Fibroblast of skin of abdomen (primary cell): ENCODE data around the gene YY1.

Experiments used
- DNase-seq: peaks from one replicate; pipeline ENCODE4 v3.0.0-alpha.2; 2013

Gene YY1

DNA sequence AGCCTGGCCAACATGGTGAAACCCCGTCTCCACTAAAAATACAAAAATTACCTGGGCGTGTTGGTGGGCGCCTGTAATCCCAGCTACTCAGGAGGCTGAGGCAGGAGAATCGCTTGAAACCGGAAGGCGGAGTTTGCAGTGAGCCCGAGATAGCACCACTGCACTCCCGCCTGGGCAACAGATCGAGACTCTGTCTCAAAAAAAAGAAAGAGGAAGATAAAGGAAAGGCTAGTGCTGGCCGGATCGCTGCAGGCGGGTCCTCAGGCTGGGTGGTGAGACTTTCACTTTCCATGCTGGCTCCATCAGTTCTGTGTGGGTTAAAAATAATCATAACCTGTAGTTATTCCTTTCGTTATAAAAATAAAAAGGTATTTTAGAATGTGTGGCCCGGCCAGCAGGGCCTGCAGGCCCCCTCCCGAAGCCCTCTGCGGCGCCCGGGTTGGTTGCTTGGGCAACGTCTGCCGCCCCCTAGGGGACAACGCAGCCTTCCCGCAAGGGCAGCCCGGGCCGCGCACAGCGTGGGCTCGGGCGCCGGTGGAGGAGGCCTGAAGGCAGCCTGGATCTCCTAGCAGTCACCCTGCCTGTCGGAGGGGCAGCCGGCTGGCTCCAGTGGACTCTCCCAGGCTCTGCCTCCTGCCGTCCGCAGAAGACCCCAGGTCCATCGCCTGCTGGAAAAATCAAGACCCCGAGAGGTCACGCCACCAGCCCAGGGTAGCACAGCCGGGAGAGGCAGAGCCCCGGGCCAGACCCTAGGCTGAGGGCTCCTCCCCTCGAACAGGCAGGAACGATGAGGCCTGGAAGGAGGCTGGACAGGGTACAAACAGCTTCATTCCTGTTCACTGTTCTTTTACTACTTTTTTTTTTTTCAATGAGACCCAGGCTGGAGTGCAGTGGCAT lies 79.2 kb downstream of the YY1 start:
- peak; percentile 58 for DNase-seq

DNA sequence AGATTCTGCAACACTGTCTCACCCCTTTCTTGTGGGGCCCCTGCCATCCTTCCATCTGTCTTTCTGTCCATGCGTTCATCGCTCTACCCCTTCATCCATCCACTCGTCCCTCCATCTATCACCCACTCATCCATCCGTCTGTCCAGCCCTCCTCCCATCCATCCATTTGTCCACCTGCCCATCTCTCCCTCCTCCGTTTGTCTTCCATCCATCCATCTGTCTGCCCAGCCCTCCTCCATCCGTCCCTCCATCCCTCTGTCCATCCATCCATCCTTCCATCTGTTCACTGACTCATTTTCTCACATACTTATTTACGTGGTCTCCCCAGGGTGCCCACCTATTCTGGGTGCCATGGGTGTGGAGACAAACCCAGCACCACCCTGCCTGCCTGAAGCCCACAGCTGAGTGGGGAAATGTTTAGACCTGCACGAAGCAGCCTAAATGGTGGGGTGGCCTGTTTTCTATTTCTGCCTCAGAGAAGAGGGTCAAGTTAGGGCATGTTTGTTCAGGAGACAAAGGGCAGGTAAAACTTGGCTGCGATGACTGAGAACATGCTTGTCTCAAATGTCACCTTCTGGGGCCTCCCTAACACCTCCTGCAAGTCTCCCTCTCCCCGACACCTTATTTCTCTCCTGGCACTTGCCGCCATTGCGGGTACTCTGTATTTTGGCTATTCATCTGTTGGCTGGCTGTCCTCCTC lies 81.4 kb downstream of the YY1 start:
- no peak for DNase-seq

DNA sequence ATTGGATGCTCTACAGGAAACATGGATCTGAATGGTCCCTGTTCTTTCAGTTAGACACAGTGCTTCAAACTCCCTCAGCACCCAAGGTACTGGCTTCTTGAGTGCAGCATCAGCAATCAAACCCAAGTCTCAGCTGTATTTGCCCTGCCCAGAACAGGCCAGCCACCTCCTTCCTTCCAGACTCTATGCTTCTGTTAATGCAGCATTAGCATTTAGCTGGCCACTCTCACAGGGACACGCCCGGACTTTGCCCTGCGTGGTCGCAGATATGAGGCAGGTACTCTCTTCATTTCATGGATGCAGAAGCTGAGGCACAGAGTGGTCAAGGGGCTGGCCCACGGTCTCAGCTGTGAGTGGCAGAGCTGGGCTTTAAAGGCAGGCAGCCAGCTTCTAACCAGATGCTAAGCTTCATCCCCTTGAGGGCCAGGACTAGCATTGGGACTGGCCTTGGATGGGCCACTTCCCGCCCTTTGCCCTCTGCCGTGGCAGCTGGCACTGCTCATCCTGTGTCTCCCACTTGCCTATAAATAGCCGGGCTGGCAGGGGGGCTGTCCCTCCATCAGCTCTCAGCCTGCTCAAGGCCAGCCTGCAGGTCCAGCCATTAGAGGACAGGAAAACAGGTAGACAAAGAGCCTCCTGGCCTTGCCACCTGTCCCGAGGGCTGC lies 82.7 kb downstream of the YY1 start:
- DNase-seq, result no peak

DNA sequence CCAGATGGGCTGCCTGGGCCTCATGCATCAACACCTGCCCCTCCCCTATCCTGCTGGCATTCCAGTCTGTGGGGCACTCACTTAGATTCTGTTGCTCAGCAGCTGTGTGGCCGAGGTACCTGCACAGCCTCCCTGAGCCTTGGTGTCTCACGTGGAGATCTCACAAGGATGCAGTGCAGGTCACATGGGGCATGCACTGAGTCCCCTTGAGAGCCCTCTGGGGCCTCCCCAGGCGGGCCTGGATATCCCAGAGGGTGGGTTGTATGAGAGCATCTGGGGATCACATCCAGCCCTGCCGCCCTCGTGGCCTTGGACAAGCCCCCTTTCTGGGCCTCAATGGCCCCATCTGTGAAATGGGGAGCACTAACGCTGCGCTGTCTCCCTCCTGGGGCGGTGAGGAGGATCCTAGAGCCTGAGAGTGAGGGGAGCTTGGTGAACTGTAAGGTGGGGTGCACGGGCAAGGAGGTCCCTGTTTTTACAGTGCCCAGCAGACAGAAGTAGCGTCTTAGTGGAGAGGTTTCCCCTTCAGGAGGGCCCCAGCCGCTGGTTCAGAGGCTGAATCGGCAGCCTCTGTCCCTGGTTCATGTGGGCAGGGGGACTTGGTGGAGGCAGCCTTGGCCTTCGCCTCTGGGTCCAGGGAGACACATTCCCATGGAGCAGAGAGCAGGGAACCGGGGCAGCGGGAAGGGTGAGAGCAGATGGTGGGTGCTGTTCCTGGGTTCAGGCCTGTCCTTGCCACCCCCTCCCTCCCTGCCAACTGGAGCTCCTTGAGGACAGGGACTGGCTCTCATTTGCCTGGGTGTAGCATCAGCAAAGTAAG lies 83.4 kb downstream of the YY1 start:
- no peak for DNase-seq

DNA sequence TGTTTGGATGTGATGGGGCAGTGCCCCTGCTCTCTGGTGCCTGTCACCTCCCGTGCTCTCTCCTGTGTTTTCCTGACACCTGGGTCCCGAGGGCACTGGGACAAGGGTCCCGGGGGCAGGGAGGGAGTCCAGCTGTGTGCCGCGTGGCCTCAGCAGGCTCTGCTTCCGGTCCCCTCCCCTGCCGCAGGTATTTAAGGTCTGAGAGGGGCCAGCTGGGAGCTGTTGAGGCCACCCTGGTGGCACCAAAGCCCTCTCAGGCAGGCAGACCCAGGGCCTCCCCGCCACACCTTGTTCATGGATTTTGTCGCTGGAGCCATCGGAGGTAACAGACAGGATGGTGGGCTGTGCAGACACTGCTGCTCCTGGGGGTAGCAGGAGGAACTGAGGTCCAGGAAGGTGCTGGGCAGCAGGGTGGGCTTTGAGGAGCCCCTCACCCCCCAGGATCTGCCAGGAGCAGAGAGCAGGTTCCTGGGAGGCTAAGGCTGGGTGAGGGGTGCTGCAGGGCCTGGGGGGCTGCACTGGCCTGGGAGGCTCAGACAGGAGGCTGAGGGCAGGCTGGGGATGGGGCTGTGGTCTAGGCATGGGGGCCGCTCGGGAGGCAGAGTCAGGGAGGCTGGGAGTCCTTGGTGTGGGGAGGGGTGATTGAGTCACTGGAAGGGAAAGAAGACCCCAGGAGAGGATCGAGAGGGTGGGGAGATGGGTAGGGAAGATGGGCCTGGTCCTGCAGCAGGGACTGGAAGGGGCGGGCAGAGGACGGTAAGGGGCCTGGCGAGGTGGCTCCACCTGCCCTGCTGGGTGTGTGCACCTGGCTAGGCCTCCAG lies 84.4 kb downstream of the YY1 start, which contains the start of gene SLC25A47:
Gene SLC25A47 (plus strand): TSS at position 219 of the 821 bp plus-strand sequence. CDS start 76 bp downstream, at position 295.
- no peak for DNase-seq

DNA sequence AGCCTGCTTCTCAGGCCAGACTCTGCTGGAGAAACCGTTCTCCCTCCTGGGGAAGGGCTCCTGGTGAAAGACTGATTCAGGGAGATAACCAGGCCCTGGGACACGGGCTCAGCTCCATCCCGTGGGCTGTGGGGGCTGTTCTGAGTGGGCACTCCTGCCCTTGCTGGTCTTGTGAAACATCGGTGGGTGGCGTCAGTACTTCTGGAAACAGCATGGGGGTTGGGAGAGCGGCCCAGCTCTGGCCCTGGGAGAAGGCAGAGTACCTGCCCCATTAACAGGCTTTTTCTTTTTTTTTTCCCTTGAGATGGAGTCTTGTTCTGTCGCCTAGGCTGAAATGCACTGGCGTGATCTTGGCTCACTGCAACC lies 85.0 kb downstream of the YY1 start:
- DNase-seq, result no peak

DNA sequence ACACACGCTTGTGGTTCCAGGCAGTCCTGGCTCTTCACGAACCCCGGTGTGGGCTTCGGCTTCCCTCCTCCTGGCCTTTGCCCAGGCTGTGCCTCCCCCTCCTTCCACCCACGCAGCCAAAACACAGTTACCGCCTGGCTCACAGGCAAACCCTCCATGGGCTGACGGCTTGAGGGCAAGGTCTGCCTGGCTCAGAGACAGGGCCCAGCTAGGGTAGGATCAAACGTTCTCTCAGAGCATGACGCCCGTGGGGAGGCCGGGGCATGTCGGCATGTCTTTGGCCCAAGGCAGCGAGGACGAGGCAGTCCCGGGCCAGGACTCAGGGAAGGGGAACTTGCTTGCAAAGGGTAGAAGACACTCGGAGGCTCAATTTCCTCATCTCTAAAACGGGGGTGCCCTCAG lies 86.3 kb downstream of the YY1 start:
- DNase-seq, result no peak

DNA sequence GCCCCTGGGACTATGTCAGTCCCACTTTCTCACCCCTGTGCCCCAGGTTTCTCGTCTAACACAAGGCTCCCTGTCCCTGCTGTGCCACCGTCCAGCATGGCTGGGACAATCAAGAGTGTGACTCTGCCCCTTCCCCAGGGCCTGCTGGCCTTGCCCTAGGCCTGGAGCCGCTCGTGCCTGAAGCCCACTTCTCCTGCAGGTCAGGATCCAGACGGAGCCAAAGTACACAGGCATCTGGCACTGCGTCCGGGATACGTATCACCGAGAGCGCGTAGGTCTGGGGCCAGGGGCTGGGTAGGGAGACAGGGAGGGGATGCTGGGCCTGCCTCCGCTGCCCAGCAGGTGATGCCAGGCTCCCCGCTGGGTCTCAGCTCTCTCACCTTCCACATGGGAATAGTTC lies 87.0 kb downstream of the YY1 start:
- DNase-seq, result no peak

DNA sequence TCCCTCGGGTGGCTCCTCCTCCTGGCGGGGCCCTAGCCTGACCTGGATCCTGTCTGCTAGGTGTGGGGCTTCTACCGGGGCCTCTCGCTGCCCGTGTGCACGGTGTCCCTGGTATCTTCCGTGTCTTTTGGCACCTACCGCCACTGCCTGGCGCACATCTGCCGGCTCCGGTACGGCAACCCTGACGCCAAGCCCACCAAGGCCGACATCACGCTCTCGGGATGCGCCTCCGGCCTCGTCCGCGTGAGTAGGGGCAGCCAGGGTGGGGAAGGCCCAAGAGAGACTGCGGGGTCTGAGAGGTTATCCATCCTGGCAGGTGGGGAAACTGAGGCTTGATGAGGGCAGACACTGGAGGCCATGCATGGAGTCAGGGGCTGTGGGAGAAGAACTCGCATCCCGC lies 88.2 kb downstream of the YY1 start:
- no peak for DNase-seq

DNA sequence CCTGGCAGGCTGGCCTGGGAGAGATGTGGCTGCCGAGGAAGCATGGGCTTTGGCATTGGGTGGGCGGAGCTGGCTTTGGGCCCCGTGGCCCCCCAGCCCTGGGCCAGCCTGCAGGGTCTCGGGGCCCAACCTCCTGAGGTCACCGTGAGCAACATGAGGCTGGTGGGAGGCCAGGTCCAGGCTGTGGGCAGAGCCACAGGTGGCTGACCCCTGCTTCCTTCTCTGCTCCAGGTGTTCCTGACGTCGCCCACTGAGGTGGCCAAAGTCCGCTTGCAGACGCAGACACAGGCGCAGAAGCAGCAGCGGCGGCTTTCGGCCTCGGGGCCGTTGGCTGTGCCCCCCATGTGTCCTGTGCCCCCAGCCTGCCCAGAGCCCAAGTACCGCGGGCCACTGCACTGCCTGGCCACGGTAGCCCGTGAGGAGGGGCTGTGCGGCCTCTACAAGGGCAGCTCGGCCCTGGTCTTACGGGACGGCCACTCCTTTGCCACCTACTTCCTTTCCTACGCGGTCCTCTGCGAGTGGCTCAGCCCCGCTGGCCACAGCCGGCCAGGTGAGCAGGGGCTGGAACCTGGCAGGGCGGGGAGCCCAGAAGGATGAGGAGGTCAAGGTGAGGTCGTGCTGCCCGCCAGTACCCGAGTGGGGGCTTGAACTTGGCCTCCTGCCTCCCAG lies 89.7 kb downstream of the YY1 start:
- DNase-seq, result no peak

DNA sequence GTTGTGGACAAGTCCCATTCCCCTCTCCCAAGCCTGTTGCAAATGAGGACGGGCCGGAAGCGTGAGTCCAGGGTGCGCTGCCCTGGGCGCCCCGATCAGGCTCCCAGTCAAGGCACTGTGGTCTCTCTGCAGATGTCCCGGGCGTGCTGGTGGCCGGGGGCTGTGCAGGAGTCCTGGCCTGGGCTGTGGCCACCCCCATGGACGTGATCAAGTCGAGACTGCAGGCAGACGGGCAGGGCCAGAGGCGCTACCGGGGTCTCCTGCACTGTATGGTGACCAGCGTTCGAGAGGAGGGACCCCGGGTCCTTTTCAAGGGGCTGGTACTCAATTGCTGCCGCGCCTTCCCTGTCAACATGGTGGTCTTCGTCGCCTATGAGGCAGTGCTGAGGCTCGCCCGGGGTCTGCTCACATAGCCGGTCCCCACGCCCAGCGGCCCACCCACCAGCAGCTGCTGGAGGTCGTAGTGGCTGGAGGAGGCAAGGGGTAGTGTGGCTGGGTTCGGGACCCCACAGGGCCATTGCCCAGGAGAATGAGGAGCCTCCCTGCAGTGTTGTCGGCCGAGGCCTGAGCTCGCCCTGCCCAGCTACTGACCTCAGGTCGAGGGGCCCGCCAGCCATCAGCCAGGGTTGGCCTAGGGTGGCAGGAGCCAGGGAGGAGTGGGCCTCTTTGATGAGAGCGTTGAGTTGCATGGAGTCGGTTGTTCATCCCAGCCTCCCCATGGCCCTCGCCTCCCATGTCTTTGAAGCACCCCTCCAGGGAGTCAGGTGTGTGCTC lies 90.5 kb downstream of the YY1 start:
- DNase-seq, result no peak

DNA sequence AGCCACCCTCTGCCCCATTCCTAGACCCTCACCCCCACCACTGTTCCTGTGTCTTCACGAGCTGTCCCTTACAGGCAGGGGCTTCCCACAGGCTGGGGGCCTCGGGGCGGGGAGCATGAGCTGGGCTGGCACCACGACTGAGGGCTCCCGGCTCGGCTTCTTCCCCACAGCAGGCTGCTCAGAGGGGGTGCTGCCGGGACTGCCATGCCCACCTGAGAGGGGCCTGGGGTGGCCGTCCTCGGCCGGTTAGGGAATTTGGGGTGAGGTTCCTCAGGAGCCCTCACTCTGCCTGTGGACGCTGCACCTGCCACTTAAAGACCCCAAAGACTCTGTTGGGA lies 91.0 kb downstream of the YY1 start:
- no peak for DNase-seq

DNA sequence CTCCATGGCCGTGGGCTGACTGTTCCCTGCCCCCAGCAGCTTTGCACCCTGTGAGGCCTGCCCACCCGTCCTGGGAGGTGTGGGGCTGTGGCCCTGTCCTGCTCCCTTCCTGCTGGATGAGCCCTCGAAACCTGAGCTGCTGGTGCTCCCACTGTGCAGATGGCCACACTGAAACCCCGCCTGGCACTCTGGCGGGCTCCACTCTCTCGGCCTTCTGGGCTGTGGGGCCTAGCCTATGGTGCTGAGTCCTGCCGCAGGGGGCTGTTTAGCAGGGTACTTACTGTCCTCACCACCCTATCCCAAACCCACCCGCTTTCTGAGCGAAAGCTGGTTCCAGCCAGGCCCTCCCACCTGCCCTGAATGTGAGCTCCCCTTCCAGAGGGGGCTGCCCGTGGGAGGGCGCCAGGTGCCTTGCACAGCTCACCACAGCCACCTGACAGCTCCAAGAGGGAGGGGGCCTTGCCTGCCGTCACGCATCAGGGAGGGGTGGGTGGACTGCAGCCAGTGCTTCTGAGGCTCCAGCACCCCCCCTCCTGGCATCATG lies 91.5 kb downstream of the YY1 start:
- DNase-seq, result no peak

DNA sequence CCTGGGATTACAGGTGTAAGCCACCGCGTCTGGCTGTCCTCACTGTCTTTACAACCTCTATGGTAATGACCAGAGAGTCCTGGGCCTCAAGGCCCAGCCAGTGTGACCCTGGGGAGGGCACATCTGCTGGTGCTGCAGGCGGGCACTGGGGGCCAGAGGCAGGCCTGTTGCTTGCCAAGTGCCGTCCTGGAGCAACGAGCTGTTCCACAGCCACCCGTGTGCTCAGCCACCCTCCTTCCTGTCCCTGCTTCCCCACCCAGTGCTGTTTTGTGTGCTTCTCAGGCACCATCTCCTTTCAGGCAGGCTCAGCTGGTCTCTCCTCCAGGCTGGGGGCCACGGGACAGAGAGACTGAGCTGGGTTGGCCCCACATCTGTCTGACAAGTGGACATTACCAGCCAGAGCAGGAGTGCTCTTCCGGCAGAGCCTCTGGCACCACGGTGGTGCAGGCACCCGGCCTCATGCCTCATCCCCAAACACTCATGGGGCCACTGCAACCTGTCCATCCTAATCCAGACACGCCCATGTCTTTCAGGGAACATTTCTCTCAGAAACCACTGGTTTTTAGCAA lies 93.2 kb downstream of the YY1 start:
- no peak for DNase-seq
